ENCODE results near the gene EXOC3L2.
"Not testable (repeated sequence)": the region's sequence is repeated elsewhere in the genome, so short reads cannot be mapped to it uniquely, and the experiment has no call there.

The EXOC3L2 gene

GRCh38 chr19:45271098-45271734 is 26.0 kb upstream of the EXOC3L2 start:
- TF ChIP-seq, protein P1, sequence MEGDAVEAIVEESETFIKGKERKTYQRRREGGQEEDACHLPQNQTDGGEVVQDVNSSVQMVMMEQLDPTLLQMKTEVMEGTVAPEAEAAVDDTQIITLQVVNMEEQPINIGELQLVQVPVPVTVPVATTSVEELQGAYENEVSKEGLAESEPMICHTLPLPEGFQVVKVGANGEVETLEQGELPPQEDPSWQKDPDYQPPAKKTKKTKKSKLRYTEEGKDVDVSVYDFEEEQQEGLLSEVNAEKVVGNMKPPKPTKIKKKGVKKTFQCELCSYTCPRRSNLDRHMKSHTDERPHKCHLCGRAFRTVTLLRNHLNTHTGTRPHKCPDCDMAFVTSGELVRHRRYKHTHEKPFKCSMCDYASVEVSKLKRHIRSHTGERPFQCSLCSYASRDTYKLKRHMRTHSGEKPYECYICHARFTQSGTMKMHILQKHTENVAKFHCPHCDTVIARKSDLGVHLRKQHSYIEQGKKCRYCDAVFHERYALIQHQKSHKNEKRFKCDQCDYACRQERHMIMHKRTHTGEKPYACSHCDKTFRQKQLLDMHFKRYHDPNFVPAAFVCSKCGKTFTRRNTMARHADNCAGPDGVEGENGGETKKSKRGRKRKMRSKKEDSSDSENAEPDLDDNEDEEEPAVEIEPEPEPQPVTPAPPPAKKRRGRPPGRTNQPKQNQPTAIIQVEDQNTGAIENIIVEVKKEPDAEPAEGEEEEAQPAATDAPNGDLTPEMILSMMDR (IDR thresholded peaks at IDR 0.05; ENCODE audit: borderline replicate concordance, insufficient read depth, low read depth, low read length): no peak

GRCh38 chr19:45269939-45270338 is 24.7 kb upstream of the EXOC3L2 start:
- not testable (repeated sequence) for H3K4me3 ChIP-seq (ENCODE audit: low read depth, low read length)

More at GRCh38 chr19:45271098-45271734, 26.0 kb upstream of the EXOC3L2 start:
- H3K4me3 ChIP-seq (ENCODE audit: low read depth, low read length): no peak overlapping the region

DNA sequence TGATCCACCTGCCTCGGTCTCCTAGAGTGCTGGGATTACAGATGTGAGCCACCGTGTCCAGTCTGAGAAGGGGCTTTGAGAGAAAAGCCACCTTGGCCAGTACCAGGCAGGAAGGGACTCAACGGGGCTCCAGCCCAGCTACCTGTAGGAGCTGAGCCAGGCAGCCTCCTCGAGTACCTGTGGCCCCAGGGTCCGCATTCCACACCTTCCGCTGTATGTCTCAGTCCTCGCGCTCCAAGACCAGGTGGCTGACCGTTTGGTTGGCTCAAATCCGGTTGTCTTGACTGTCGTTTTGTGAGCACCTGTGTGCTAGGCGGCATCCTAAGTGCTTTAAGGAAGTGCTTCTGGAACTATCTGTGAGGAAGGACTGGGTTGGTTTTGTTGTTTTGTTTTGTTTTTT is 22.1 kb upstream of the EXOC3L2 start:
- TF ChIP-seq, protein P1 (IDR thresholded peaks at IDR 0.05; ENCODE audit: borderline replicate concordance, insufficient read depth, low read depth, low read length): no peak
- H3K4me3 ChIP-seq (ENCODE audit: low read depth, low read length): no peak overlapping the region

DNA sequence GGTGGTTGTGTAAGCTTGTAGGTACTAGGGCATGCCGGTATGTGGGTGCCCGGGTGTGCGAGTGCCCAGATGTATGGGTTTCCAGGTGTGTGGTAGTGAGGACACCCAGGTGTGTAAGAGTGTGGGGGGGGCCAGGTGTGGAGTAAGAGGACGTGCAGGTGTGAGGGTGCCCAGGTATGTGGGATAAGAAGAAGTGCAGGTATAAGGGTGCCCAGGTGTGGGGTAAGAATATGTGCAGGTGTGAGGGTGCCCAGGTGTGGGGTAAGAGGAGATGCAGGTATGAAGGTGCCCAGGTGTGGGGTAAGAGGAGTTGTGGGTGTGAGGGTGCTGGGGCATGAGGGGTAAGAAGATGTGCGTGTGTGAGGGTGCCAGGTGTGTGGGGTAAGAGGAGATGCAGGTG is 20.2 kb upstream of the EXOC3L2 start:
- H3K4me3 ChIP-seq (ENCODE audit: low read depth, low read length): no peak overlapping the region
- TF ChIP-seq, protein P1 (IDR thresholded peaks at IDR 0.05; ENCODE audit: borderline replicate concordance, insufficient read depth, low read depth, low read length): no peak

DNA sequence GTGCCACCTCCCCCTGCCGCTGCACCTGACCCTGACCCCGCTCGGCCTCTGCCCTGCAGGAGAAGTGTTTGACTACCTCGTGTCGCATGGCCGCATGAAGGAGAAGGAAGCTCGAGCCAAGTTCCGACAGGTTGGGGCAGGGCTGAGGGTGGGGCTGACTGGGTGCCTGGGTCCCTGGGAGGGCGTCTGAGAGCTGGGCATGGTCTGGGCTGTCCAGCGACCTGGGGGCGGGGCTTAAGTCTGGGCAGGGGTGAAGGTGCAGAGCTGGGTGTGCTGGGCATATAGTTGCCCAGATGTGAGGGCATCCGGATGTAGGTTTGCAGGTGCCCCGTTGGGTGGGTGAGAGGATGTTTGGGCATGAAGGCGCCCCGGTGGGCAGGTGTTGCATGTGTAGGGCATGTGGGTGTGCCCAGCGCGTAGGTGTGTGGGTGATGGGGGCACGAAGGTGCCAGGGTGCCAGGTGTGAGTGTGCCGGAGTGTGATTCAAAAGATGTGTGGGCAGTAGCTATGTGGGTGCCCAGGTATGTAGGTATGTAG is 19.6 kb upstream of the EXOC3L2 start:
- H3K4me3 ChIP-seq (ENCODE audit: low read depth, low read length): no peak overlapping the region
- TF ChIP-seq, protein P1 (IDR thresholded peaks at IDR 0.05; ENCODE audit: borderline replicate concordance, insufficient read depth, low read depth, low read length): no peak

DNA sequence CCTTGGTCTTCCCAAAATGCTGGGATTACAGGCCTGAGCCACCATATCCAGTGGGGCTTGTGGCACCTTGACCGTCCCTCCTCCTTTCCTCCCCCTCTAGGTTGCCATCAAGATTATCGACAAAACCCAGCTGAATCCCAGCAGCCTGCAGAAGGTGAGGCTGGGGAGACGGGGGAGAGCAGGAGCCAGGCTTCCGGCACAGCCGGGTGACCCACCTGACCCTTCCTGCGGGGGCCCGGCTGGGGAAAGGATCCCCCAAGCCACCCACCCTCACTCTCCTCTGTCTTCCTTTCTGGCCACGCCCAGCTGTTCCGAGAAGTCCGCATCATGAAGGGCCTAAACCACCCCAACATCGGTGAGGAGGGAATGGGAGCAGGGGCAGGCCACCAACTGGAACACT is 17.8 kb upstream of the EXOC3L2 start:
- TF ChIP-seq, protein P1 (IDR thresholded peaks at IDR 0.05; ENCODE audit: borderline replicate concordance, insufficient read depth, low read depth, low read length): no peak
- no peak overlapping the region for H3K4me3 ChIP-seq (ENCODE audit: low read depth, low read length)

DNA sequence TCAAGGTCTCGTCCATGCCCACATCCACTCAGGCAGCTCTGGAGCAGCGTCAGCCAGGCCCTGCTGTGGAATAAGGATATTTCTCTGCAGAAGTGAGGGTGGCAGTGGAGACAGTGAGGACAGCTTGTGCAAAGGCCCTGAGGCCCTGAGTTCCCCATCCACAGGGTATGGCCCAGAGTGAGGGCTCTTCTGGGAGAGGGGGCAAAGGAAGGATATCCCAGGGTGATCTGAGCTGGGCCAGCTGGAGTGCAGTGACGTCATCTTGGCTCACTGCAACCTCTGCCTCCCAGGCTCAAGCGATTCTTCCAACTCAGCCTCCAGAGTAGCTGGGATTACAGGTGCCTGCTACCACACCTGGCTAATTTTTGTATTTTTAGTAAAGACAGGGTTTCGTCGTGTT is 17.4 kb upstream of the EXOC3L2 start:
- TF ChIP-seq, protein P1 (IDR thresholded peaks at IDR 0.05; ENCODE audit: borderline replicate concordance, insufficient read depth, low read depth, low read length): no peak
- no peak overlapping the region for H3K4me3 ChIP-seq (ENCODE audit: low read depth, low read length)

Measured in GM12875 (cell line).